Measurements from ENCODE around the gene PHYHIPL.

PHYHIPL gene

GRCh38 chr10:59258890-59259289, 82.4 kb downstream of the PHYHIPL start:
- DNase-seq, result no peak

DNA sequence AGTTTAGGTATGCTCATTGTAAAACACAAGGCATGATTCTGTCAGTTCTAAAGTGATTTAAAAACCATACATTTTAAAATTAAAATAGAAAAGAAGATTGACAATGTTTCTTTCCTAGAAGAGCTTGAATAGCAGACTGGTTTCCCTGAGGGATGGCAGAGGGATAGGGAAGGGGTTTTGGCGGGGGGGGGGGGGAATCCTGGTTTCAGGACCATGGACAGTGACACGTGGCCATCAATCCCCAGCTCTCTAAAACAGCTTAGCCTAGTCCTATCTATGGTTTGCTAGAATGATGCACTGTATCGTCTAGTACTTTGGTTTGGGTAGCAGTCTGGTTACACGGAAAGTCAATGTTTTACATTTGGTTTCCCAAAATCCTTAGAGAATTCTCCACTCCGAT, 88.7 kb downstream of the PHYHIPL start:
- DNase-seq, result no peak

GRCh38 chr10:59266321-59266720, 89.9 kb downstream of the PHYHIPL start:
- no peak for DNase-seq

DNA sequence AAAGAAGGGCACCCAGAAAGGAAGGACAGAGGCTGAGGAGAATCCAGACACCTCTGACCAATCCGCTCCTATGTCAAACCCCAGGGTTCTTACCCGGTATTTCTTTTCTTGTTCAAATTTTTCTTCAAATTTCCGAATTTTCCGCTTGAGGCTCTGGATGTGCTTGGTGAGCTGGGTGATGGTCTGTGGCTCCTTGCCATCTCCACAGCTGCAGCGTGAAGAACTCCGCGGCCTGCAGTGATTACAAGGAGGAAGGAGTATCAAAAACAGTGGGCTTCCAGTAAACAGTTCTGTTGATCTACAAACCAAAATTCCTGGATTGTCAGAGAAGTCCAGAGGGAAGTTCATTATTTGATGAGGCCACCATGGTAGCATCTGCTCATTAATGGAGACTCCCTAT, 92.0 kb downstream of the PHYHIPL start:
- DNase-seq, result no peak

DNA sequence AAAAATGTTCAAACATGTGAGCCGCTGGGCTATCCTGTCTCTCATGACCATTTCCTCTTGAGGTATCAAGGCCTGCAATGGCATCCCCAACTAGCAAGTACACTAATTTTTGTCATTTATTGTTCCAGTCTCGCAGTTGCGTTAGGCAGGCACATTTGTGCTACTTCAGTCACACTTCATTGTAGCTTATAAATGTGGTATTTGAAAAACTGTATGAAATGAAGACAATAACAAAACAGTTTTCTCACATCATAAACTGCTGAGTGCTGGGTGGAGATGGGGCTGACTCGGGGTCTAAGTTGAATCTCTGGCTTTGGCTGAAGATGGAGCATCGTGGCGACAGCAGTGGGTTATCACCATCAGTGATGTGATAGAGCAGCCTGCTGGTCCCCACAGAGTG, 93.2 kb downstream of the PHYHIPL start:
- DNase-seq, result no peak

DNA sequence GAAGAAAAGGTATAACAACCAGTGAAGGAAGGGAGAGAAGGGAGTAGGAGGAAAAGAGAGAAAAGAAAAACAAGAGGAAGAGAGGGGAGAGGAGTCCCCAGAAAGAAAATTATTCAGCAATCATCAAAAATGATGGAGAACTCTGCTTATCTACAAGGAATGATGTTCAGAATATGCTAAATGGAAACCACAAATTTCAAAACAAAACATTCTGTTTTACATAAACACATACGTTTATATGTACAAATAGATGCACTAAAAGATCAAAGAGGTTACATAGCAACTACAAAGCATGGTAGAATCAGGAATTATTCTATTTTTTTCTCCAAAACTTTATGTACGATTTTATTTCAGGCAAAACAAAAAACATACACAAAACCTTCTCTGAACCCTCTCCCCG, 94.0 kb downstream of the PHYHIPL start:
- no peak for DNase-seq

- DNase-seq, result no peak
Measured at GRCh38 chr10:59271160-59271559, 94.7 kb downstream of the PHYHIPL start.

GRCh38 chr10:59272061-59272460, 95.6 kb downstream of the PHYHIPL start:
- DNase-seq, result no peak

- no peak for DNase-seq
Measured at GRCh38 chr10:59273445-59273844, 97.0 kb downstream of the PHYHIPL start.

DNA sequence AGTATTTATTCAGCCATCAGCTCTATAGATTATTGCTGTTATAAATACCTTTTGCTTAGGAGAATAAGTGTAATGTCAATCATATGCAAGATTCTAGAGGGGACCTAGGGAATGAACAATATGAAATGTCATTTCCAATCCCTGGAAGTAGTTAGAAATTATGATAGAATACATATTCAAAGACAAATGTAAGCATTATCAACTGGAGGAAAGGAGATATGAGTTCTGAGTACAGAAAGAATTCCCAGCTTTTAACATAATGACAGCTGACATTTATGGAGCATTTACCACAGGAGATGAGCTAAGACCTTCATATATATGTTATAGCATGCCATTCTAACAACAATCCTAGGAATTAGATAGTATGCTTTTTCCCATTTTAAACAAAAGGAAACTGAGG, 99.7 kb downstream of the PHYHIPL start:
- no peak for DNase-seq

DNA sequence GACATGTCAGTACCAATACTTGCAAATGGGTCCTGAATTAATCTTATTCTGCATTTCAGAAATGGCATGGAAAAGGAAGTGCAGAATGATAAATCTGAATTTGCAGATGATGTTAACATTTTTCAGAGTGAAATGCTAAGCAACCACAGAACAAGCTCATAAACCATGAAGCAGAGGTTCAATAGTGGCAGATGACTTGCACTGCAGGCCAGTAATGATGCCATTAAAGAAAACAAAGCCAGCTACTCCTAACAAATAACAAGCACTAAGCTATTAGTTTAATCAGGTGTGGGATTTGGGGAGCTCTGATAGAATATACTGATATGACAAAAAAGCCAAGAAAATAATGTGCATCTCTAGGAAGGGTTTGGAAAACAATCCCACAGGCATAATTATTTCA, 100.5 kb downstream of the PHYHIPL start:
- no peak for DNase-seq

DNA sequence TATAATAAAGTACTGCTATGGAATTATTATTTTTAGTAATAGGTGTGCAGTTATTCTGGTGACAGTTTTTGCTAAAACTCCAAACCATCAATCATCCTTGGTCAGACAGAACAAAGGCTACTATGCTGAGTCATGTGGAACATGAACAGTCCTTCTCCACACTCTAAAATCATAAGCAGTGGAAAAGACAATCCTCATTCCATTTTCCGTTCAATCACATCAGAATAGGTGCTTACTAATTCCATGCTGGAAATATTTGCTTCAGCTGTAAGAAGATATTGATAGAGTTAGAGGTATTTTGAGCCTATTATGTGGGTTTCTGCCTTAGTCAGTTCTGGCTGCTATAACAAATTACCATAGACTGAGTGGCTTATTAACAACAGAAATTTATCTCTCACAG, 103.0 kb downstream of the PHYHIPL start:
- DNase-seq, result no peak

- no peak for DNase-seq
Measured at GRCh38 chr10:59279991-59280505, 103.6 kb downstream of the PHYHIPL start.

- DNase-seq, result no peak
Measured at GRCh38 chr10:59281861-59282260, 105.4 kb downstream of the PHYHIPL start.

DNA sequence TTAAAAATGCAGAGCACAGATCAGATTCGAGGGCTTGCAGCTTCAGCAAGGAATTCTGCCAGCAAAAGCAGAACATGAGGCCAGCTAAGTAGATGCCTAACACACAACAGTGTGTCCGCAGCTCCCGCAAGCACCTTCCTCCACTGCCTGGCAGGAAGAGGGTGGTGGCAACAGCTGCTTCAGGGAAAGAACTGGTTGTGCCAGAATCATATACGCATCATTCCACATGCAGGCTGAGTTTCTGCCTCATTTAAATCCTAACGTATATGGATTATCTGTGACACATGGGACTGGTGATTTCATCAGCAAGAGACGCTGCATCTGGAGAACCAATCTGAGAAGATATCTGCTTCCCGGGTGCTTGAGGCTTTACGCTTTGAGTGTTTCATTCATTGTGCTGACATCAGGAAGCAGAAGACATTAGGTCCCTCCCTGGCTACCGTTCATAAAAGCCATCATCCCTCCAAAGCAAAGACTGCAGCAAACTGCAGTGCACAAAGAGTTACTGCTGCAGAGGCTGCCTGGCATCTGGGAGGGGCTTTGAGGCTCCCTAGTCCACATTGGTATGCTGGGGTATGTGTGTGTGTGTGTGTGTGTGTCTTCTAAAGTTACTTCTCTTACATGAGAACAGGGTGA, 107.1 kb downstream of the PHYHIPL start:
- DNase-seq, result no peak

- no peak for DNase-seq
Measured at GRCh38 chr10:59284118-59284975, 107.9 kb downstream of the PHYHIPL start.

DNA sequence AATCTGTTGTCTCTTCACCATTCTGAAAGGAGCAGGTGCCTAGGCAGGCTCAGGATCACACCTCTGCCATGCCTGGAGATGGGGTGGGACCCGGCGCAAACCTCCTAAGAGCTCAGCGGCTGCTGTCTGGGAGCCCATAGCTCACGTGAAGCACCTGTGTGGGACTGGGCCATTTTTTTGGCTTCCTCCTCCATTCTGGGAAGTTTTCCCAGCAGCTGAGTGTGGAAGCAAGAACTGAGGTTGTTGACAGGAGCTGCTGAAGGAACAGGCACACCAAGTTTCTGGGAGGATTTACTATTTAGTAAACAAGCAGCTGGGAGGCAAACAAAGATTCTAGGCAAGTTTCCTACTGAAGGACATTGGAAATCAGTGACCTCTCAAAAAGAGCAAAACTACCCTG, 108.6 kb downstream of the PHYHIPL start:
- DNase-seq, result no peak

DNA sequence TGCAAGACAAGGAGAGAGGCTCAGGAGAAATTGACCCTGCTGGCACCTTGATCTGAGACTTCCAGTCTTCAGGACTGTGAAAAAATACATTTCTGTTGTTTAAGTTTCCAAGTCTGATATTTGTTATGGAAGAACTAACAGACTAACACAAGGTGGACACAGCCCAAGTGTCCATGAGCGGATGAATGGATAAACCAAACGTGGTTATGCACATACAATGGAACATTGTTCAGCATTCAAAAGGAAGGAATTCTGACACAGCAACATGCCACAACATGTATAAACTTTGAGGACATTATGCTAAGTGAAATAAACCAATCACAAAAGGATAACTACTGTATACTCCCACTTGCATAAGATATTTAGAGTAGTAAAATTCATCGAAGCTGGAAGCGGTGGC, 109.4 kb downstream of the PHYHIPL start:
- DNase-seq, result no peak

- DNase-seq, result no peak
Measured at GRCh38 chr10:59287587-59288255, 111.3 kb downstream of the PHYHIPL start.

DNA sequence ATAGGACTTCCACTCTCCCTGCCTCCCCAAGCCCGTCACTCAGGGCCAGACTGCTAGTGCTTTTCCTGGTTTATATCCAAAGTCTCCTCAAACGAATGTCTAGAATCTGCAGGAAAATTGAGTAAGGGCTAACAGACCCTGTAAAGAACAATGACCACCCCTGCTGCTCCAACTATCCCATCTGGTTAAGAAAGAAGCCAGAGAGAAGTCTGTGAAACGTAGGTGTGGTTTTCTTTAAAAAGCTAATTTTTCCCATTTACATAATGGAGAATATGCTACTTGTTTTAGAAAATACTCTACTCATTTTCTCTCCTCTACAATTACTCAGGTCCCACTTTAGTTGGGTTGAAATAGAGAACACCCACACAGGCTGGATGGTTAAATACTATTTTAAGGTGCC, 113.4 kb downstream of the PHYHIPL start:
- DNase-seq, result no peak

- no peak for DNase-seq
Measured at GRCh38 chr10:59290448-59290847, 114.0 kb downstream of the PHYHIPL start.

Measured in NCI-H1436 treated with DMSO at 0.1 percent for 48 hours (cell line).